Left hindlimb (tissue), 1 donor: ENCODE measurements around the gene ZNF846.
"Not testable (repeated sequence)": the region's sequence is repeated elsewhere in the genome, so short reads cannot be mapped to it uniquely, and the experiment has no call there.

Experiments used
- DNase-seq: peaks from one replicate; pipeline ENCODE4 v3.0.0-alpha.2; 2018

The ZNF846 gene

DNA sequence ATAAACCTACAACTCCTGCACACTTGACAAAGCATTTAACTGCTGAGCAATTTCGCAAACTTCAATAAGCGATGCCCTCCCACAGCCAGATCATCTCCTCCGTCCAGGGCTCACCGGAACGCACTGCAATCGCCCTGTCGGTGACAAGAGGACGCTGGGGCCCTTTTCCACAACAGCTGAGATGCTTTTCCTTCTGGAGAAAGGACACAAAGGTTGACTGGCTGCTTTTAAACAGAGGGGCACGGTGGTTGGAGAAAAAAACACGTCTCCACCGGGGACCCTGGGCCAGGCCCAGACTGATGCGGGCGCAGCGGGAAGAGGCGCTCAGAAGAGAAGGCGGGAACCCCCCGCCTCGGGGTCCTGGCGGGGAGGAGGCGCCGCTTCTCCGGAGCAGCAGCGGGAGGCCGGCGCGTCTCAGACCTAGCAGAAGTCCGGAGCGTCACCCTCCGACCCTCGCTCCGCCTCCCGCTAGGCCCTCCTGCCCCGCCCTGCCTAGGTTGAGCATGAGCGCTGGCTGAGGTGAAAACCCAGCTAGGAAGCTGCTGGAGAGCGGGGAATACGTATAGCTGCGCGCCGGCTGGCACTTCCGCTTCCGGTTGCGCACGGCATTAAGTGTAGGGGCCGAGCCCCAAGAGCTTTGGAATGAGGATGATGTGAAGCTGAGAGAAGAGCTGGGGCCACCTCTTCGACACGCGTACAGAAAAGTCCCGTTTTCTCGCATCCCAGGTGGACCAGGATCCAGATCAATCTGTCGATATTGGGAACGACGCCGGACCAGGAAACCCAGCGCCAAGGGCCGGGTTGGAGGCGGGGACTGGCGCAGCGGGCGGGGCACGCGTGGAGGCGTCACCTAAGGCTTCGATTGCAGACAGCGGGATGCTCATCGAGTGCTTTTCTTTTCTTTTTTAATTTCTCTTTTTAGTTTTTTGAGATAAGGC lies at the start of gene ZNF846:
Gene ZNF846, minus strand, starts transcription at position 564 of the 938 bp plus-strand sequence. CDS start 3,788 bp downstream, outside the sequence.
- DNase-seq, result peak; percentile 96

DNA sequence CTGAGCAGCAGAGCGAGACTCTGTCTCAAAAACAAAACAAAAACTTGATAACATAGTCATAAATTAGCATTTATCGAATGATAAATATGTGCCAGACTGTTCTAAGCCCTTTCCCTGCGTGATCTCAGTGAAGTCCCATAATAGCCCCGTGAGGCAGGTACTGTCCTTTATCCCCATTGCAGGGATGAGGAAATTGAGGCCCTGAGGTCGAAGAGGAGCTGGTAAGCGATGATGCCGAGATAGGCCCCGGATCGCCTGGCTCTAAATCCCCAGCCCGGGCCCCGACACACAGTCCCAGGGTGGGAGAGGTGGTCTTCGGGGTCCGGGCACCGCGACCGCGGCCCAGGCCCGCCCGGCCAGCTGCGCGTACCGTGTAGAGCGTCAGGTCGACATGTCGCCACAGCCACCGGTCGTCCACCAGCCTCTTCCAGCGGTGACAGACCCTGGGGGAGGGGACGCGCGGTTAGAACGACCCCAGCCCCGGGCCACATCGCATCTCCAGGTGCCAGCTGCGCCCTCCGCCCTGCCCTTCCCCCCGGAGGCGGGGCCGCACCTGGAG lies 49.7 kb upstream of the ZNF846 start:
- no peak for DNase-seq

- no peak for DNase-seq
Observed at GRCh38 chr19:9811139-9811538, 42.6 kb upstream of the ZNF846 start.

DNA sequence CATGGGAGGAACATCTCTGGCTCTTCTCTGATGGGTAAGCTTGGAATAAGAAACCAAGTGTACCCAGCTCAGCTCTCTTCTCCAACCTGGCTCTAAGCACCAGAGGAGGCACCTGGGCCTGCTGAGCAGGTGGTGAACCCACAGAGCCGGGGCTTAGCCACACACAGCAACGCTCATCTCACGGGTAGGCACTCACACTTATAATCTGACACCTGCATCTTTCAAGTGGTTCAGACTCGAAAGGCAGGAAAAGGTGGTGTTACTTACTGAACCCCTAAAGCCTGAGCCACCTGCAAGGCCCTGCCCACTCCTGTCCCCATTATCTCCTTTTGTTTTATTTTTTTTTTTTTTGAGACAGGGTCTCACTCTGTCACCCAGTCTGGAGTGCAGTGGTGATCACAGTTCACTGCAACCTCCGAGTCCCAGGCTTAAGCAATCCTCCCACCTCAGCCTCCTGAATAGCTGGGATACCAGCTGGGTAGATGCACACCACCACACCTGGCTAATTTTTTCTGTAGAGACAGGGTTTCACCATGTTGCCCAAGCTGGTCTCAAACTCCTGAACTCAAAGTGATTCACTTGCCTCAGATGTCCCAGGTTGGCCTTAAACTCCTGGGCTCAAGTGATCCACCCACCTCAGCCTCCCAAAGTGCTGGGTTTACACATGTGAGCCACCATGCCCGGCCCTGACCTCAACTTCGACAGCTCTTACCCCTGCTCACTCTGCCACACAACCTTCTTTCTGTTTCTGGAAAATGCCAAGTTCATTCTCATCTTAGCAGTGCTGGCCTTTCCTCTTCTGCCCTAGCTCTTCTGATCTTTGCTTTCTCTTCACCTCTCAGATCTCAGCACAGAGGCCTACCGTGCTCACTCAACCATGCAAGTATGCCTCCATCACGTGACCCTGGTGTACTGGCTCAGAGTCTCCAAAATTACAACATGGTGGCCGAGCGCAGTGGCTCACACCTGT lies 40.6 kb upstream of the ZNF846 start:
- no peak for DNase-seq

DNA sequence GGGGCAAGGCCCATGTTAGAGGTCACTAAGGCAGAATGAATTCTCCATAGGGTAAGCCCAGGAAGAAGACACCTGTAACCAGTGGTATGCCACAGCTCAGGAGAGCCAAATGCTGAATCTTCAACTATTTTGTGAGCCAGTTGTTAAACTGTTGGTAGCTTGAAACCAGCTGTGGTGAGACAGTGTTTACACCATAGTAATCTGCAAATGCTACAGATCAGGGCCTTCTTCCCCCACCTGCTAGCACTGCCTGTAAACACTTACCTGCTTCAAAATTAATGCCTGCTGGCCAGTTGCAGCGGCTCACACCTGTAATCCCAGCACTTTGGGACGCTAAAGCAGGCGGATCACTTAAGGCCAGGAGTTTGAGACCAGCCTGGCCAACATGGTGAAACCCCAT lies 38.3 kb upstream of the ZNF846 start:
- DNase-seq, result no peak

- DNase-seq, result no peak
Observed at GRCh38 chr19:9801976-9802375, 33.4 kb upstream of the ZNF846 start.

DNA sequence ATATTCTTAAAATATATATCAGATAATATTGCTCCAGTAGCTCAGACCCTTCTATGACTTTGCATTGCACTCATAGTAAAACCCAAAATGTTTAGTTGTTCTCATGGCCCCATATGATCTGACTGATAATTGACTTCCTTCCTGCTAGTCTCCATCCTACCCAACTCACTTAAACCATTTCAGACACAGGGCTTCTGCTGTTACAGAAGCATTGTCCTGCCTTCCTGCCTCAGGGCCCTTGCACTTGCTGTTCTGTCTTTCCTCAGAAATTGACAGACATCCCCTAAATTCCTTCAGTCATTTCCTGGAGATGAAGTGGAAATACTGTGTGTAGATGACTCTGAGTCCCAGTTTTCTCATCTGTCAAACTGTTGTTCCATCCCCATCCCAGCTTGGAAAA lies 30.6 kb upstream of the ZNF846 start:
- DNase-seq, result no peak

GRCh38 chr19:9797871-9798270 lies 29.3 kb upstream of the ZNF846 start:
- DNase-seq, result no peak

DNA sequence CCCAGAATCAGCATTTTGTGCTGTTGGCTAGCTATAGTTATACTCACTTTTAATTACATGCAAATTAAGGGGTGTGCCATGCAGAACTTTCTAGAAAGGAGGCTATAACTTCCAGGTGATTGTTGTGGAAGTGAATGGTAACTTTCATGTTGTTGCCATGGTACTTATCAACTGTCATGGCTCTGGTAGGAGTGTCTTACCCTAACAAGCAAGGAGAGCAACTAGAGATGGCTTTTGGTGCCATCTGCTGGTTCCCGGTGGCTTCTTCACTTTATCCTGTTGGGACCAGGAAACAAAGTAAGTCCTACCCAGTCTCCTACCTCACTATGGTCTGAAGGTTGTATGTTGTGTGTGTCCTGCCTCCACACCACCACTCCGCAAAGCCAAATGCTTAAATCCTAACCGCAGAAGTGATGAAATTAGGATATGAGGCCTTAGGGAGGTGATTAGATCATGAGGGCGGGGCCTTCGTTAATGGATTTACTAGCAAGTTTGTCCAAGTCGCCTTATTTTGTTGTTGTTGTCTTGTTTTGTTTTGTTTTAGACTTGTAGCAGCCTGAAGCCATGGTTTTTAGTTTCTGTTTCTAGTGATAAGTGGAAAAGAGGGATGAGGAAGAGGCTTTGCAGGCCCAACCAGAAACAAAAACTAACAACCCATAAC lies 27.7 kb upstream of the ZNF846 start:
- peak; percentile 86 for DNase-seq

GRCh38 chr19:9793071-9793591 lies 24.6 kb upstream of the ZNF846 start:
- no peak for DNase-seq

DNA sequence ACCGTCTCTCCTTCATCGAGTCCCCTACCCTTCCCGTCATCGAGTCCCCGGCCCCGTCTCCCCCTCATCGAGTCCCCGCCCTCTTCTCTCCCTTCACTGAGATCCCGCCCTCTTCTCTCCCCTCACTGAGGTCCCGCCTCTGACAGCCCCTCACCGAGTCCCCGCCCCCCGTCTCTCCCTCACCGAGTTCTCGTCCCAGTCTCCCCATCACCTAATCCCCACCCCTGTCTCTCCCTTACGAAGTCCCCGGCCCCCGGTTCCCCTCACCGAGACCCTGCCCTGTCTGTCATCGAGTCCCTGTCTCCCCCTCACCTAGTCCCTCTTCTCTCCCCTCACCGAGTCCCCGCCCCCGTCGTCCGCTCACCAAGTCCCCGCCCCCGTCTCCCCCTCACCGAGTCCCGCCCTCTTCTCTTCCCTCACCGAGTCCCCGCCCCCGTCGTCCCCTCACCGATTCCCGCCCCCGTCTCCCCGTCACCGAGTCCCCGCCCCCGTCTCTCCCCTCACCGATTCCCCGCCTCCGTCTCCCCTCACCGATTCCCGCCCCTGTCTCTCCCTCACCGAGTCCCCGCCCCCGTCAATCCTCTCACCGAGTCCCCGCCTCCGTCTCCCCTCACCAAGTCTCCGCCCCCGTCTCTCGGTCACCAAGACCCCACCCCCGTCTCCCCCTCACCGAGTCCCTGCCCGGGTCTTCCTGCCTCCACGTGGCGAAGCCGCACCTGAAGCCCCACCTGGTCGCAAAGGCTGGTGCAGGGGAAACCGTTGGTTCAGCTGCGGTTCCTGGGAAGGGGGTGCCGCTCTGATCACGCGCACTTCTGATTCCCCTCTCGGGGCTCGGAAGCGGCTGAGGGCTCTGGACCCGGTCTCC lies 23.9 kb upstream of the ZNF846 start:
- DNase-seq, result peak; percentile 99

DNA sequence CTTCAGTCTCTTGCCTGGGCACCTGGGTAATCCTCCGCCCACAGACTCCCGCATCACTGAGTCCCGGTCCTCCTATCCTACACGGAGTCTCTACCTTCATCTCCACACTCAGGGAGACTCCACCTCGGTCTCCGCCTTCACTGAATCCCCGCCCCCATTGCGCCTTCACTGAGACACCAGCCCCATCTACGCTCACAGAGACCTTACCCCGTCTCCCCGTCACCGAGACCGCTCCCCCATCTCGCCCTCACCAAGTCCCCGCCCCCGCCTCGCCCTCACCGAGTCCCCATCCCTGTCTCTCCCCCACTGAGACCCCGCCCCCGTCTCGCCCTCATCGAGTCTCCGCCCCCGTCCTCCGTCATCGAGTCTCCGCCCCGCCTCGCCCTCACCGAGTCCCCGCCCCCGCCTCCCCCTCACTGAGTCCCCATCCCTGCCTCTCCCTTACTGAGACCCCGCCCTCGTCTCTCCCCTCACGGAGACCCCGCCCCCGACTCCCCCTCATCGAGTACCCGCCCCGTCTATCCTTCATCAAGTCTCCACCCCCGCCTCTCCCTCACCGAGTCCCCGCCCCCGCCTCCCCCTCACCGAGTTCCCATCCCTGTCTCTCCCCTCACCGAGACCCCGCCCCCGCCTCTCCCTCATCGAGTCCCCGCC lies 23.1 kb upstream of the ZNF846 start:
- peak; percentile 99 for DNase-seq

GRCh38 chr19:9791073-9791367 lies 22.5 kb upstream of the ZNF846 start:
- DNase-seq, result not testable (repeated sequence)

DNA sequence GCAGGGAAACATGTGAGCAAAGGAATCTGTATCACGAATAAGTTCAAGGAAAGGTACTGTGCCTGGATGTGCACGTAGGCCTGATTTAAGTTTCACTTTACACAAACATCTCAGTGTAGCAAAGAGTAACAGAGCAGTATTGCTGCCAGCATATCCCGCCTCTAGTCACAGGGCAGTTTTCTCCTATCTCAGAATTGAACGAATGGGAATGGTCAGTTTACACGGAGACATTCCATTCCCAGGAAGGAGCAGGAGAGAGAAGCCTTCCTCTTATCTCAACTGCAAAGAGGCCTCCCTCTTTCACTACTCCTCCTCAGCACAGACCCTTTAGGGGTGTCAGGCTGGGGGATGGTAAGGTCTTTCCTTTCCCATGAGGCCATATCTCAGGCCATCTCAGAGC lies 21.0 kb upstream of the ZNF846 start:
- DNase-seq, result not testable (repeated sequence)

DNA sequence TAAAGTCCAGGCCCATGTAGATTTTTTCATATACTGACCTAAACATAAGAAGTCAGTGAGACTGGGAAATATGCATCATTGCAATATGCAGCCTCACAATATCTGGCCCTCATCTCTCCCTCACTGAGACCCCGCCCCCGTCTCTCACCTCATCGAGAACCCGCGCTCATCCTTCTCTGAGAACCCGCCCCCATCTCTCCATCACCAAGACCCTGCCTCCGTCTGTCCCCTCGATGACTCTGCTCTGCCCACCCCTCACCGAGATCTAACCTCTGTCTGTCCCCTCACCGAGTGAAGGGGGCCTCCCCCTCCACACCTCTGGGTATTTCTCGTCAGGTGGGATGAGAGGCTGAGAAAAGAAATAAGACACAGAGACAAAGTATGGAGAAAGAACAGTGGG lies 20.5 kb upstream of the ZNF846 start:
- DNase-seq, result no peak

DNA sequence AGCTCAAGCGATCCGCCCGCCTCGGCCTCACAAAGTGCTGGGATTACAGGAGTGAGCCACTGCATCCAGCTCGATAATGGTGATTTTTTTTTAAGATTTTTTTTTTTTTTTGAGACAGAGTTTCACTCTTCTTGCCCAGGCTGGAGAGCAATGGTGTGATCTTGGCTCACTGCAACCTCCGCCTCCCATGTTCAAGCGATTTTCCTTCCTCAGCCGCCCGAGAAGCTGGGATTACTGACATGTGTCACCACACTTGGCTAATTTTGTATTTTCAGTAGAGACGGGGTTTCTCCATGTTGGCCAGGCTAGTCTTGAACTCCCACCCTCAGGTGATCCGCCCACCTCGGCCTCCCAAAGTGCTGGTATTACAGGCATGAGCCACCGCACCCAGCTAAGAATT lies 20.1 kb upstream of the ZNF846 start:
- DNase-seq, result not testable (repeated sequence)

DNA sequence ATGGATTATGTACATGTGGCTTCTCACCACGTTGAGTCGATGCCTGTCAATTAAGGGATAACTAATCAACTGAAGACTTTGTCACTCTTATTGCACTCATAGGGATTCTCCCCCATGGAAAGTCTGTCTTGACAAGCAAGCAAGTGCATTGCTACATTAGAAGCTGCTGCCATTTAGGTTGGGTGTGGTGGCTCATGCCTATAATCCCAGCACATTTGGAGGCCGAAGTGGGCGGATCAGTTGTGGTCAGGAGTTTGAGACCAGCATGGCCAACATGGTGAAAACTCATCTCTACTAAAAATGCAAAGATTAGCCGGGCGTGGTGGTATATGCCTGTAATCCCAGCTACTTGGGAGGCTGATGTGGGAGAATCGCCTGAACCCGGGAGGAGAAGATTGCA lies 18.3 kb upstream of the ZNF846 start:
- DNase-seq, result no peak

DNA sequence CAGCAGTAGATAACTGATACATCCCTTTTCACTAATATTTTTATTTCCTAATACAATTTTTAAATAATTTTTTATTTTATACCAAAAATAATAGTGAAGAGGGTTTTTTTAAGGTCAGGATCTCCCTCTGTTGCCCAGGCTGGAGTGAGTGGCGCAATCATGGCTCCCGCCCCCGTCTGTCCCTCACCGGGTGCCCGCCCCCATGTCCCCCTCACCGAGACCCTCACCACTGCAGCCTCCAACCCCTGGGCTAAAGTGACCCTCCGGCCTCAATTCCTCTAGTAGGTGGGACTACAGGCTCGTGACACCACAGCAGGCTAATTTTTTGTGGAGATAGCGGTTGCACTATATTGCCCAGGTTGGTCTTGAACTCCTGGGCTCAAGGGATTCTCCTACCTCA lies 17.8 kb upstream of the ZNF846 start:
- DNase-seq, result no peak

GRCh38 chr19:9785367-9786331 lies 17.1 kb upstream of the ZNF846 start:
- peak; percentile 99 for DNase-seq

DNA sequence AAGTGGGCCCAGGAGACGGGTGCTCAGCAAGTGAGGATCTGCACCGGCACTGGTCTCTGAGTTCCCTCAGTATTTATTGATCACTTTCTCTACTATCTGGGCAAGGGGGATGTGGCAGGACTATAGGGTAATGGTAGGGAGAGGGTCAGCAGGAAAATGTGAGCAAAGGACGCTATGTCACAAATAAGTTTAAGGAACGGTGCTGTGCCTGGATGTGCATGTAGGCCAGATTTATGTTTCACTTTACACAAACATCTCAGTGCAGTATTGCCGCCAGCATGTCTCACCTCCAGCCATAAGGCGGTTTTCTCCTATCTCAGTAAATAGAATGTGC lies 15.6 kb upstream of the ZNF846 start:
- not testable (repeated sequence) for DNase-seq
